Stimulated activated CD4-positive, alpha-beta T cell treated with anti-CD3 and anti-CD28 coated beads, Interleukin-12 subunit alpha, Interleukin-12 subunit beta, amount 100 ng/mL, for 48 hours (primary cell): ENCODE results near the gene ENO3.

Experiments
- DNase-seq, 3 donors: peaks; one replicate each; pipeline ENCODE4 v3.0.0-alpha.2; 2020; ENCODE audit warnings: low read depth in 2 of 3, low spot score in 1 of 3

ENO3 gene

DNA sequence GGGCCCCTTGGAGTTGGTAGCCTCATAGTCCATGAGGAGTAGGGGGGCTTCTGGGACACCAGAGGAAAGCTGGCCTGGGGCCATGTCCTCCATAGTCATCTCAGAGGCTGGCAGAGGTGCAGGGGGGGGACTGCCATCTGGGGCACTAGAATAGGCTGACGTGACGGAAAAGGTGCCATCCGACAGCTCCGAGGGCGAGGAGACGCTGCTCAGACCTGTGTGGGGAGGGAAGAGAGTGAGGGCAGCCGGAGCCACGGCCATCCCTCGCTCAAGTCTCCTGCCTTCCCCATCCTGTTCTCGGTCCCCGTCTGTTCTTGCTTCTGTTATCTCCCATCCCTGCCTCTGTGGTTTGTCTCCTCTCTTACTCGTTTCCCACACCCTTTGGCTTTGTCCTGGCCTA lies 21.4 kb downstream of the ENO3 start:
- DNase-seq: no peak

DNA sequence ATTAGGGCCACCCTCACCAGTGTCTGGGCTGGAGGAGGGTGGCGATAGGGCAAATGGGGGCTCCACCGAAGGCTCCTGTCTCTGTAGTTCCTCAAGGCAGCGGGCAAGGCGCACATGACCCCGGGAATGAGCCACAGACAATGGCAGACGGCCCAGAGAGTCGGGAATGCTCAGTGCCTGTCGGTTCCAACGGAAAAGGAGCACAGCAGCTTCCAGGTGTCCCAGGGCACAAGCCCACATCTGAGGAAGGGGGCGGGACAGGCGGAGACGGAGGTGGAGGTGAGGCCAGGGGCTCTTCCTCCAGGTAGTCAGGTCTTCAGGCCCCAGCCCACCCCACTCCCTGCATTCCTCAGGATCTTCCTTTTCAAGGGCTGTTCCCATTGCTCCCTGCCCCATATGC lies 21.8 kb downstream of the ENO3 start:
- no peak for DNase-seq

DNA sequence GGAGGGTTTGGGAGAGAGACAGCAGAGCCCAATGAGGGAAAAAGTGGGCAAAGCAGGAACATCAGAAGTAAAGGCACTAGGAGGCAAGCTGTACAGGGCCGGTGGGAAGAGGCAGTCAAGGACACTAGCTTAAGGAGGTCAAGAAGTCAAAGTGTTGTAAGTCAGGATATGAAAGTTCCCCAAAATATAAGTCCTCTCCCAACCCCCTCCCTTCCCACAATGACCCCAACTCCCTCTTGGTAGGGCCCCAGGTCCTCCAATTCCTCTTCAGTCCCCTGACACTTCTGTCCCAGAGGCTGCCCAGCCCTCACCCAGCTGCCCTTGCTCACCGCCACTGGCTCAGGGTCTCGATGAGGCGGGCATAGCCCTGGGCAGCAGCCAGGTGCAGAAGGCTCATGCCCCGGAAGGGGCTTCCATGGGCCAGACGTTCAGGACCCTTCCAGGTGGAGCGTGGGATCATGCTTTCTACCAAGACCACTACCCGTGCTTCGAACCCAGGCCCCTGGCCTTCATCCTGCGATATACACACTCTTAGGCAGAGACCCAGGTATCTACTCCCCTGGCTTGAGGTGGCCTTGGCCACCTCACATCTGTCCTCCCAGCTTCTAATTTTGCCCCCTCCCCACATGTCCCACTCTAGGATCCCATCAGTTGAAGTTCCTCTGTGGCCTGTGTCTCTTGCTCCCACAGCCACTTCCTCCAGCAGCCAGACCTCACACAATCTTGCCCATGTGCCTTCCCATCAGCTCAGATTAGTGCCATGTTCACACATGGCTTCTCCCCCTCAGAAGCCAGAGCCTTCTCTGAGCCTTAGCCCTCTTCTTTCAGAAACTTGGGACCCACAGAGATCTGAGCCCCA lies 22.6 kb downstream of the ENO3 start:
- DNase-seq: no peak

DNA sequence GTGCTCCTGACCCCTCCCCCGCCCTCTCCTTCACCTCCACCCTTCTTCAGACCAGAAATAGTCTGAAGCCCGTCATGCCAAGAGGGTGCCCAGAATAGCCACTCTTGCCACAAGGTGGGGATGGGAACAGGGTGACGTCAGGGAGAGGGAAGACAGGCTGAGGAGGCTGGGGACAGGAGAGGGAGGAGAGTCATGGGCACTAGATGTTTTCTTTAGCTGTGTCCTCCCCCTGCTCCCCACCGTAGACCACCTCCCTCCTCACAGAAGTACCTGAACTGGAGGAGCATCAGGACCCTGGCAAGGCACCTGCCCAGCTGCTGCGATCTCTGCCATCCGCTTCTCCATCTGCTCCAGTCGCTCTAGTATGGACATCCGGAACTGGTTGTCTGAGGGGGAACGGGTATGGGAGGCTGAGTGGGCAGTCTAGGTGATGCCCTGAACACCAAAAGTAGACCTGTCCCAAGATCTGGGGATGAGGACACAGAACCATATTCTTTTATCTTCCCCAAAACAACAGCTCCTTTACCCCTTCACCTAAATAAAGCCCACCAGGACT lies 23.3 kb downstream of the ENO3 start:
- no peak for DNase-seq

DNA sequence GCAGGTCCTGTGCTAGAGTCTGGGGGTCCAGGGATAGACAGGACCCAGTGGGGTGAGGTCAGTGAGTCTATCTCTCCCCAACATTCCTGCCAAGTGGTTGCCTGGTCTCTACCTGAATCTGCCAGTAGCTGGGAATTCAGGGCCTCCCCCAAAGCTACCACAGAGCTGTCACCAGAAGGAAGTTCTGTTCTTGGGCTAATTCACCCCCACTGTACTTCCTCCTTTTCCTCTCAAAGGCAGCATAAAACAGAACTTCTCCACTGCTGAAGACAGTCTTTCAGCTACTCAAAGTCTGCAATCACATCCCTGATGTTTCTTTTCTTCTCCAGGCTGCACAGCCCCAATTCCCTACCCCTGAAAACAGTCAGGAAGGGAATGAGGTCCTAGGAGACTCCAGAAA lies 27.8 kb downstream of the ENO3 start:
- no peak for DNase-seq

DNA sequence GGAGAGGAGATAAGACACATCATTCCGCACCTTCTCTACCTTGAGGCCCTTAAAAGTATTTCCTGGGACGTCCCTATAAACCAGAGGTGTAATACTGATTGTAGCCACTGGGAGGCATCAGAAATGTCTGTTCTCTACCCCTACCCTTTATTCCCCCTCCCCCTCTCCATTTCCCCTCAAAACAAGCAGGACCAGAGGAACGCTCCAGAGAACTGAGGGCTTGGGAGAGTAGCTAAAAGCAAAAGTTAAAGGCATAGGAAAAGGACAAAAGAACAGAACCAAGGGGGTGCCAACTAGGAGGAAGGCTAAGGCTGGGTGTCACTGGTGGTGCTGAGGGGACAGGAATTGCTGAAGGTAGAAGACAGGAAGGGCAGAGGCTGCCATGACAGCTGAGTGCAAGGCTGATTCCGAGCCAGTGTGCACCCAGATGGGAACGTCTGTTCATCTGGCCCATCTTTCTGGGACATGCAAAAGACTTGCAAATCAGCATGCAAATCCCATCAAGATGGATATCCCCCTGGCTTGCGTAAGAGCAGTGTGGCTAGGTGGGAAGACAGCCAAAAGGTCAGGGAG lies 29.8 kb downstream of the ENO3 start:
- peak in 1 of 3 donors; percentile 81 for DNase-seq

DNA sequence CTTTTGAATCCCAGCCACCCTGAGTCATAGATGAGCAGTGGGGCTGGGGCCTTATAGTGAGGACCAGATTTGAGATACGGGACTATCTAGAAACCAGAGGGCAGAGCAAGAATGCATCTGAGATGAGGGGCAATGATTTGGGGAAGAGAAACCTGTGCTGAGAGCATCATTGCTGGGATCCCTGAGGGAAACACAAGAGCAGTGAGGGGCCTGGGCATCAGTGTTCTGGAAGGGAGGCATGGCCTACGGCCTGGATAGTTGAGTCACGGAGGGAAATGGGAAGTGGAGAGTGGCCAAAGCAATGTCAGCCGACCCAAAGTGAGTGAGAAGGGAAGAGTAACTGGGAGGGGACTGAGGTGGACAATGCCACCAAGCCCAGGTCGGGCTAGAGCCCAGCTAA lies 31.4 kb downstream of the ENO3 start:
- DNase-seq: no peak

DNA sequence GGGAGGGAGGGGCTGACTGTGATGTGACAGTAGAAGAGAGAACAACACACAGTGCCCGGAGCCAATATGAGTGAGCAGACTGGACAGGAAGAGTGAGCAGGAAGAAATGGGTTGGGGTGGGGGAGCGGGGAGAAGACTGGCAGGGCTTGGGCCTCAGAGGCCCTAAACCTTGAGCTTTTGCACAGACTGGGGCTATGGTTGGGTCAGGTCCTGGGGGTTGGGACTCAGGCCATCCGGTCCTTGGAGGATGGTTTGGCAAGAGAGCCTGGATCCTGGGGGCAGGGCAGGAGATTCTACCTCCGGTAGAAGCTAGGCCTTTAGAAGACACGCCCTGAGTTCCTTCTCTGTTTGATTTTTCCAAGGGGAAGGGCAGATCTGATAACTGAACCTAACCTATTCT lies 35.5 kb downstream of the ENO3 start:
- no peak for DNase-seq

DNA sequence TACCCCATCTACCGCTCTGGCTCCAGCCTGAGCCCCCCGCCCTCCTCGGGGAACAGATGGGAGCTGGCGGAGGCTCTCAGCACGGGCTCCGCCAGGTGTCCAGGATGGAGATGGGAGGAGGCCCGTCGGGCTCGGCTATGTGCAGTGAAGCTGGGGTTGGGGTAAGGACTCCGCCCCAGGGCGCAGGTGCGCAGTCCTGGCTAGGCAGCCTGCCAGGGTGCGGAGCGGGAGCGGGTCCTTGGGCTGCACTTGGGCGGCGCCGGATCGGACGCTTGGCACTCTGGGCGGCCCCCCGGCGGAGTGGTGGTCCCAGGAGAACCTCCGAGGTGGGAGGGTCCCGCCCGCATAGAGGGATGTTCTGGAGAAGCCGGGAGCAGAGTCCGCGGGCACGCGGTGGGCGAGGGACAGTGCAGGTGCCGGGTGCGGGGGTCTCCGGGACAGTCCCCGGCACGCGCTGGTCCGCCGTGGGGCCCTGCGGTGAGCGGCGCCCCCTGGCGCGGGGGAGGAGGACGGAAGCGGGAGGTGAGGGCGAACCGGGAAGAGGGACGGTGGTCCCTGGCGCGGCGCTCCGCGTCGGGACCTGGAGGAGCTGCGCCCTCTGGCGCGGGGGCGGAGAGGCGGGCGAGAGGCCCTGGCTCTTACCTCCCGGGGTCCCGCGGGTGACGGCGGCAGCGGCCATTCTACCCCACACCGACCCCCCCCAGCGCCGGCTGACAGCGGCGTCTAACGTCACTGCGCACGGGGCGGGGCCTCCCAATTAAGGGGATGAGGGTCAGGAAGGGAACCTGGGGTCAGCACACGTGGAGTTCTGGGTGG lies 36.2 kb downstream of the ENO3 start, which contains the start of gene CAMTA2:
TSS of gene CAMTA2 (minus strand) at position 725 of the 816 bp plus-strand sequence. CDS start 1,453 bp downstream, outside the sequence.
- DNase-seq: peak; percentile 71 to 86 (median 81)

DNA sequence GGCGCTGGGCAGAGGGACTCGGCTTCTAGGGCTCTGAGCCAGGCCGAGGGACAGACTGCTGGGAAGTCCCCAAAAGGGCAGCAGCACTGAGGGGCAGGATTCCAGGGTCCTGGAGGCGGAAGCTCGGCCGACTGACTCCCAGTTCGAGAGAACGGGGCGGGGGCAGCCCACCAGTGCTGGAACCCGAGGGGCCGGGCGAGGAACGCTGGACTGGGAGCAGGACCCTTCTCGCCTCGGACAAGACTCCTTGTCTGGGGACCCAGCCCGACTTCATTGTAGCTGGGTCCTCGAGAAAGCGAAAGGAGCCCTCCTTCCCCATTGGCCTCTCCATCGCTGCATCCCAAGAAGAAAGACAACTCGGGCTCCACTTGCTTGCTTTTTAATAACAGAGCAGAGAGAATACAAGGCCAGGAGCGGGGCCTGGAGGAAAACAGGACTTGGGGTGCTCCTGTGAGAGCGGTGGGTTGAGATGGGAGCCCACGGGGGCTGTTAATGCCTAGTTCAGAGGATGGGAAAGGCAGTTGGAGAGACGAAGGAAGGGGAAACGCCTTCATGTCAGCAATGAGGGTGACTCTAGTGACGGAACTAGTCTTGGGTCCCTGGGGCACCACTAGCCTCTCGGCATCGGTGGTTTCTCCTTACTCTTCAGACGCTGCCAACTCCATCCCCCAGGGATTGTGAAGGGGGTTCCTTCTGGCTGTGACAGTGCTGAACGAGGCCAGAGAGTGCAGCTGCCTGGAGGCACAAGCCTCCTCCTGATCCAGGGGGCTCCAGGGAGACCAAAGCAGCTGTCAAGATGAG lies 37.0 kb downstream of the ENO3 start:
- DNase-seq: no peak

DNA sequence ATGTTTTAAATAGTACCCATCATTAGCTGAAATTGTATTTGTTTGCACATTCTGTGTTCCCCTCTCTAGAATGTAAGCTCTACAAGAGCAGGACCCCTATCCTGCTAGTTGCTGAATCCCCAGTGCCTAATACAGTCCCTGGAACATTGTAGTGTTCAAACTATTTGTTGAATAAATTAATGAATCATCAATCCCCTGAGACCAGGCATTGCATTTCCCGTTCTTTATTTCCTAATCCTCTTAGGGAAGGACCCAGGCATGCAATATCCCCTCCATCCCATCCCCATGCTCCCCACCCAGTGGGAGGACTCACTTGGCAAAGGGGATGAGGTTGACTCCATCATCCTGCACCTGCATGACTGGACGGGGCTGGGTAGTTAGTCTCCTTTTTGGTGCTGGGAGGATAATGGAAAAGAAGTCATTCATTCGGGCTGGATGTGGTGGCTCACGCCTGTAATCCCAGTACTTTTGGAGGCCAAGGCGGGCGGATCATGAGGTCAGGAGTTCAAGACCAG lies 43.2 kb downstream of the ENO3 start:
- no peak for DNase-seq

DNA sequence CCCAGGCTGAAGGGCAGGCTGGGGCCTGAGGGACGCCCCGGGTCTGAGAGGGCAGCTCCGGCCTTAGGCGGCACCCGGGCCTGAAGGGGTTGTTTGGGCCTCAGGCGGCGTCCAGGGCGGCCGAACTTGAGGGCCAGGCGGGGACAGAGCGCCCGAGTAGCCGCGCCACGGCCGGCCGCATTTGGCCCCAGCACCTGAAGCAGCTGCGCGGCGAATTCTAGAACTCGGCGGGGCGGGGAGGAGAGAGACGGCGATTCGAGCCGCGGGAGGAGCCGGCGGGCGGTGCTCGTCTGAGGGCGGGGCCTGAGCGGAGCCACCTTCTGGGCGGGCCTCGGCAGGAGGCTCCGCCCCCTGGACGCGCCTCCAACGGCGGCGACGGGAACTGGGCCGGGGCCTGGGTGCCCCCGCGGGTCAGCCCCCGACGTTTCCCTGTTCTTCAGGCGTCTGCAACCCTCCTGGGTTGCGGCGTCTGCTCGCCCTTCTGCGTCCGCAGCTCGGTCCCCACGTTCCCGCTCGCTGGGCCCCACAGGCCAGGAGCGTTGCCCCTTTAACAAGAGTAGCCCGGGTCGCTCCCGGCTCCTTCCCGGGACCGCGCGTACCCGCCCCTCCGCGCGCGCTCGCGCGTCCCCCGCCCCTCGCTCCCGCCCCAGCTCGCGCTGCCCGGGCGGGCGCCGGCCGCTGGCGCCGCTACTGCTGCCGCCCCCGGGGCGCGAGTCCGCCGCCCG lies 46.5 kb downstream of the ENO3 start, which contains the start of the genes INCA1 and KIF1C:
TSS of gene INCA1 (minus strand) at position 221 of the 725 bp plus-strand sequence. CDS start 3,085 bp downstream, outside the sequence.
TSS of gene KIF1C (plus strand) at position 649 of the 725 bp plus-strand sequence. CDS start 2,297 bp downstream, outside the sequence.
- peak; percentile 77 to 88 (median 82) for DNase-seq

DNA sequence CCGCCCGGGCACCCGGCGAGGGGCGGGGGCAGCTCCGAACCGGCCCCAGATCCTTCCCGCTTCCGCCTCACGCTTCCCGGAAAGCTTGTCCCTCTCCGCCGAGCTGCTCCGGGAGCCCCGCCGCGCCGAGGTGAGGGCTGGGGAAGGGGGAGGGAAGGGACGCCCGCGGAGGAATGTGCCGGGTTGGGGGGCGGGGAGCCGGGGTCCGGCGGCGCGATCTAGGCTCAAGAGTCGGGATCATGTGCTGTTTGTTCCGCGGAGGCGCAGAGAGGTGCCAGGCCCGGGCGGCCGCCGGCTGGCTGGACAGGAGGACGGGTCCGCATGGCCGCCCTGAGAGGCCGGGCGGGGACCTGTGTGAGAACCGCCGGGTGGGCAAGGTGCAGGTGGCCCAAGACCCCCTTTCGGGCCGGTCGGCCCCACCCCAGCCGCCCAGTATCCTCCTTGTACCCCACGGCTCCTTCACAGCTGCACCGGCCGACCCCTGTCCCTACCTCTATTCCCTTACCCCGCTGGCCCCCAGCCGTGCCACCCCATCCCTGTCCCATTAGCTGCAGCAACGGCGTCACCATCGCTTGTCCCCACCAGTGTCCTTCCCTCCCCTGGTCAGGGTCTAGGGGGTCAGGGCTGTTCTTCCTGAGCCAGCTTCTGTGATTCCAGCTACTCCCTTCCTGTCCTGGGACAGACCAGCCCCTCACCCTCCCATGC lies 47.3 kb downstream of the ENO3 start:
- no peak for DNase-seq

DNA sequence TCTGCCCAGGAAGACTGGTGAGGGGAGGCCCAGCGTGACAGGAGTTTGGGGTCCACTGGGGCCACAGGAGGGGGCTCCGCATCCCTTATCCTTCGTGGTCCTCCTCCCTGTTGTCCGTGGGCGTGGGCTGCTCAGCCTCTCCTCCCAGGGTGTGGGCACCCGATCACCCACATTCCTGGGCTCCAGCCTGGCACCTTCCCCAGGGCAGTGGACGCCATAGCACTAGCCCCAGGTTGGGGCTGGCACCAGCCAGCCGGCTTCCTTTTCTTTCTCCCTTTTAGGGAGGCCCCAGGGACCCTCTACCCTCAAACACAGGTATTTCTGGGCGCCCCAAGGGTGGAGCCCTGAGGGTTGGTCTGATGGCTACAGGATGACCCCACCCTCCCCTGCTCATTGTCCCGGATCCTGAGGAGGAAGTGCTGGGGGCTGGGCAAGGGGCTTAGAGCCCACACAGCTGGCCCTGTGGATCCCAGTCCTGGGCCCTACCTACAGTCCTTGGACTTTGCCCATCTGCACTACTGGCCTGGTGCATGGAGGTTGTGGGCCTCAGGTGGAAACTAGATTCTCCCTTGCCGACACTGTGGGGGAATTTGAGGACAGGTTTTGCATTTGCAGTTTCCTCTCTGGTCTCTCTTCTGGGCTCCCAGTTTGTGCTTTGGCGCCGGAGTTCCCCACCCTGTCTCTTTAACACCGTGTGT lies 48.0 kb downstream of the ENO3 start:
- no peak for DNase-seq

DNA sequence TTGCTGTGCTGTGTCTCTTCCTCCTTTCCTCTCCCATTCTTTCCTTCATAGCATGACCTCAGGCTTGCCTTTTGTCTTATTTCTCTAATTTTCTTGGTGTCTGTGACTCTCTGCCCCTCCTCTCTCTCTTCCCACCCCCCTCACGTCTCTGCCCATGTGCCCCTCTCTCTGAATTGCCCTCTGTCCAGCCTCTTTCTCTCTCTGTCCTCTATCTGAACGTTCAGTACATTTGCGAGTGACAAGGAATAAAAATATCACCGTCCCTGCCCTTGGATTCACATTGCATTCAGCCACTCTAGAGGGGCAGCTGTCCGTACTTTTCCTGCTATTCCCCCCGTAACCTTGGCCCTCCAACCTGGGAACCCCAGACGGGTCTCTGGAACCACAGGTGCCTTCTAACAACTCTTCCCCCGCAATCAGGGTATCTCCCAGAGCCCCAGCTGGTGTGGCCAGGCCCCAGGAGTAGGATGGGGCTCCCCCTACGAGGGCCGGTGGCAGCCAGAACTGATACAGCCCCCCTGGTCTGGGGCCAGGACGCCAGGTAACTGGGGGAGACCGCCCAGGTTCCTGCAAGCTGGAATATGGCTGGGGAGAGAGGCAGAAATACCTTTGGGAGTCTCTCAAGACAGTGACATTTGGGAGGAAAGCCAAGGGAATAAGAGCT lies 48.6 kb downstream of the ENO3 start:
- no peak for DNase-seq

DNA sequence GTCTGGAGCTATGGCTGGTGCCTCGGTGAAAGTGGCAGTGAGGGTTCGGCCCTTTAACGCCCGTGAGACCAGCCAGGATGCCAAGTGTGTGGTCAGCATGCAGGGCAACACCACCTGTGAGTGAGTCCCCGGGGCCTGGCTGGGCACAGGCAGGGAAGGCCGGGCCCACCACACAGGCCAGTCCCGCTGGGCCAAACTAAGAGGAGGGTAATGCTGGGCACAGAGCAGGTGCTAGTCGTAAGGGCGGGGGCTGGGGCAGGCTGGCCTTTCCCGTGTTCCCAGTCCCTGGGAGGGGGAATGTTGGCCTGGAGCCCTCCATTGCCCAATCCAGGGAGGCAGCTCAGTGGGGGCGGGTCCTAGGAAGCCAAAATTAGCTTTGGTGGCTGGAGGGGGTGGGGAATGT lies 49.3 kb downstream of the ENO3 start:
- no peak for DNase-seq

DNA sequence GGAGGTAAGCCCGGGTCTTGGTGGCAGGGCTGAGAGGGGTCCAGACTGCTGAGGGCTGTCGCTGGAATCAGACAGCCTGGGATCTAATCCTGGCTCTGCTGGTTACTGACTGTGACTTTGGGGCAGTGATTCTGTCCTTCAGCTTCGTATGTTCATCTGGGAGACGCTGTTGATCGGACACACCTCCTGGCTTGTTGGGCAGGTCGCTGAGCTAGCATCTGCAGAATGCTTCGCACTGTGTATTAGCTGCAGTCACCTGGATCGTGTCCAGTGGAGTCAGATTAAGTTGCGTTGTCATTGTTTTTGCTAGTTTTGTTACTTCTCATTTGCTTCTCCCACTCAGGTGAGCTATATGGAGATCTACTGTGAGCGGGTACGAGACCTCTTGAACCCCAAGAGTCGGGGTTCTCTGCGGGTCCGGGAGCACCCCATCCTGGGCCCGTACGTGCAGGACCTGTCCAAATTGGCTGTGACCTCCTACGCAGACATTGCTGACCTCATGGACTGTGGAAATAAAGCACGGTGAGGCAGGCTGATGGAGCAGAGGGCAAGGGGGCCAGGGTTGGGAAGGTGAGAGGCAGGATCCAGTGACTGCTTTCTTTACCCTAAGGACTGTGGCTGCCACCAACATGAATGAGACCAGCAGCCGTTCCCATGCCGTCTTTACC lies 51.3 kb downstream of the ENO3 start:
- DNase-seq: no peak
